Testis (tissue), 3 donors: Measurements from ENCODE around the gene CADPS2. TPM values are rescaled to one million over a fixed set of nuclear protein-coding genes. Genes with fewer than 3 reads are reported as not detected.

Source experiments
- DNase-seq: peaks from one replicate; pipeline ENCODE4 v3.0.0-alpha.2; 2019
- H3K27ac ChIP-seq, 2 donors: fragments of 200-600 bp; sonication (generic); one replicate each; pipeline ENCODE4 v1.5.1; 2019
- H3K27me3 ChIP-seq: fragments of 200-600 bp; sonication (generic); one replicate; pipeline ENCODE4 v1.5.1; 2019
- H3K36me3 ChIP-seq: fragments of 200-600 bp; sonication (generic); one replicate; pipeline ENCODE4 v1.5.1; 2017; ENCODE audit warnings: low read depth; ENCODE audit errors: missing control alignments
- H3K4me1 ChIP-seq: fragments of 200-600 bp; sonication (generic); one replicate; pipeline ENCODE4 v1.5.1; 2019
- H3K4me3 ChIP-seq, 2 donors: fragments of 200-600 bp; sonication (generic); one replicate each; pipeline ENCODE4 v1.5.1; 2017 to 2019
- H3K9me3 ChIP-seq: fragments of 200-600 bp; sonication (generic); one replicate; pipeline ENCODE4 v1.5.1; 2017
- CTCF ChIP-seq, 3 experiments: fragments of 450-650 bp in 2 of 3; fragments of 200-600 bp in 1 of 3; sonication (generic) in 1 of 3; IDR thresholded peaks; one replicate each; pipeline ENCODE4 v1.5.1; 2016 to 2019; ENCODE audit warnings: antibody characterized with exemption in 3 of 3, mild to moderate bottlenecking in 2 of 3, moderate library complexity in 1 of 3
- POLR2A ChIP-seq: fragments of 450-650 bp; IDR thresholded peaks from one replicate; pipeline ENCODE4 v1.6.1; 2017; ENCODE audit warnings: antibody characterized with exemption, mild to moderate bottlenecking, moderate library complexity
- WGBS, 2 donors: methylation state at CpG; one replicate each; pipeline ENCODE4 v1.1.5; 2018; 5-methylcytosine and 5-hydroxymethylcytosine counted together
- intact Hi-C: fragments of 100-400 bp; cut with DNase I; formaldehyde crosslinking; loops from one replicate; pipeline ENCODE4 v1.15.1; 2023; ENCODE audit warnings: low total_unique reads
- polyA plus RNA-seq: library from polyadenylated mRNA; stranded (reverse); fragments of 350-450 nt; fragmentation: Illumina TruSeq; extraction: RNeasy Lipid Tissue Mini Kit (QIAGEN cat#74804); gene quantifications from one replicate; pipeline ENCODE4 v1.2.3, GENCODE V29; 2014; ENCODE audit warnings: low read depth, low replicate concordance; ENCODE audit not compliant: insufficient read depth
- total RNA-seq, 2 donors: library from RNA; depleted of rRNA; stranded (reverse); fragments of >200 nt; gene quantifications; one replicate each; pipeline ENCODE4 v1.2.3, GENCODE V29; 2016

Gene CADPS2
- total and polyA plus RNA-seq, 3 donors from 2014 or later = 6.0 to 9.9 (median 9.3) TPM

DNA sequence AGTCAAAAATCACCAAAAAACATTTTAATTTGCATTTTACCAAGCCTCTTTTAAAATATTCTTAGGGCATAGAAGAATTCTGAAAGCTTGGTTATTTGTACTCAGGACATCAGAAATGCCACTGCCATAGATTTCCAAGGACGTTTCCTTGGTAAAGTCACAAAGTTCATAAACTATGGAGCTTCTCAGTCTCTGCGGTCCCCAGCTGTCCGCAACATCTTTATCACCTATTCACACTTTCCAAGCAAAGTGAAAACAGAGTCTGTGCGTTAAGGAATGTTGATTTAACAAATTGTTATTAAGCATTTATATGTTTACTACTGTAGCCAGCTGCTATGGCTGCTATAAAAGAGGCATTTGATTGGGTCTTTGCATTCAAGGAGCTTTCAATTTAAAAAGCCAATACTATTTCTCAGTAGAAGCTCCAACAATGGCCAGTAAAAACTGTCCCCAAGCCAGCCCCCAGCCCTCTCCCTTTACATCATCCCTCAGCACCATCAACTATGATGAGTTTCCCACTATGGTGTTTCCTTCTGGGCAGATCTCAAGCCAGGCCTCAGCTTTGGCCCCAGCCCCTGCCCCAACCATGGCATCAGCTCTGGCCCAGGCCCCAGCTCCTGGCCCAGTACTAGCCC, 36.8 kb downstream of the CADPS2 start:
- Histone ChIP-seq H3K4me3 (no peak overlapping the region), H3K4me1 (no peaks in the 10 kb centered on the region), H3K9me3 (no peaks in the 10 kb centered on the region), H3K27me3 (no peaks in the 10 kb centered on the region), H3K27ac (no peak overlapping the region), H3K36me3 (no peaks in the 10 kb centered on the region)
- intact Hi-C loops = no loop called here
- no peak for DNase-seq
- TF ChIP-seq CTCF (IDR thresholded peaks at IDR 0.05) (no peak), POLR2A (no peak)
- 45 to 65% methylated on average over 4 of the region's 4 CpGs for WGBS, 2 donors

- no peaks in the 10 kb centered on the region for H3K4me1 ChIP-seq
- H3K36me3 ChIP-seq = no peaks in the 10 kb centered on the region
- 67 to 68% methylated on average over 3 of the region's 3 CpGs for WGBS, 2 donors
- no peak for TF ChIP-seq POLR2A
- TF ChIP-seq CTCF (IDR thresholded peaks at IDR 0.05) = no peak
- no peak for DNase-seq
- no peaks in the 10 kb centered on the region for H3K9me3 ChIP-seq
- intact Hi-C loops = no loop called here
- H3K27ac ChIP-seq = no peak overlapping the region
- no peaks in the 10 kb centered on the region for H3K27me3 ChIP-seq
- no peak overlapping the region for H3K4me3 ChIP-seq
Observed at GRCh38 chr7:122847871-122848473, 38.3 kb downstream of the CADPS2 start.

GRCh38 chr7:122846591-122846990, 39.7 kb downstream of the CADPS2 start:
- no peak for DNase-seq
- intact Hi-C loops = no loop called here
- Histone ChIP-seq H3K4me3 (no peak overlapping the region), H3K27me3 (no peaks in the 10 kb centered on the region), H3K4me1 (no peaks in the 10 kb centered on the region), H3K9me3 (no peaks in the 10 kb centered on the region), H3K36me3 (no peaks in the 10 kb centered on the region), H3K27ac (no peak overlapping the region)
- 88 to 89% methylated on average over 2 of the region's 2 CpGs for WGBS, 2 donors
- TF ChIP-seq POLR2A (no peak), CTCF (IDR thresholded peaks at IDR 0.05) (no peak)

DNA sequence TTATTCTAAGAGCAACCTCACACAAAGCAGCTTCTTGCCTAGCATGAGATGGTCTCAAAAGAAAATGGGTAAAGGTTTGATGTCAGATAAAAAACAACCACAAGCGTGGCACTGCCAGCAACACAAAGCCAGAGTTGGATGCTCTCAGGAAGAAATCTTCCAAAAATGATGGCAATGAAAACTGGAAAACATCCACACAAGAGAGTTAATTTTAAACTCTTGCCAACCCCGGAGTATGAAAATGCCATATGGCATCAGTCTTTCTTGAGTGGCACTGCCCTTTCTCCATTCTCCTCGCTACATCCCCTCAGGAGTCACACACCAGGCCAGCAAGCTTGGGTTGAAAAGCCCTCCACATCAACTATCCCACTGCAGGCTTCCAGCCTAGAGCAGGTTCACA, 41.0 kb downstream of the CADPS2 start:
- DNase-seq = no peak
- no peaks in the 10 kb centered on the region for H3K27me3 ChIP-seq
- WGBS, 2 donors = 92 to 100% methylated on average over 3 of the region's 3 CpGs
- no peak overlapping the region for H3K4me3 ChIP-seq
- H3K4me1 ChIP-seq = no peaks in the 10 kb centered on the region
- no peaks in the 10 kb centered on the region for H3K36me3 ChIP-seq
- no peak overlapping the region for H3K27ac ChIP-seq
- H3K9me3 ChIP-seq = no peaks in the 10 kb centered on the region
- intact Hi-C loops = no loop called here
- TF ChIP-seq POLR2A = no peak
- TF ChIP-seq CTCF (IDR thresholded peaks at IDR 0.05) = no peak
